Tibial nerve (tissue), 4 donors: Measurements from ENCODE around the gene DPP7. TPM values are rescaled to one million over a fixed set of nuclear protein-coding genes. Genes with fewer than 3 reads are reported as not detected.

Source experiments
- DNase-seq, 2 donors: peaks; one replicate each; pipeline ENCODE4 v3.0.0-alpha.2; 2019; ENCODE audit warnings: low spot score in 2 of 2
- H3K27ac ChIP-seq, 4 donors: fragments of 200-600 bp; sonication (generic) in 3 of 4; one replicate each; pipeline ENCODE4 v1.5.1; 2017 to 2019; ENCODE audit warnings: mild to moderate bottlenecking in 1 of 4
- H3K27me3 ChIP-seq, 2 donors: fragments of 200-600 bp; sonication (generic) in 1 of 2; one replicate each; pipeline versions ENCODE4 v1.5.1 to v1.6.0; 2017 to 2019
- H3K36me3 ChIP-seq, 3 donors: fragments of 200-600 bp; sonication (generic); one replicate each; pipeline ENCODE4 v1.5.1; 2018 to 2019
- H3K4me1 ChIP-seq, 4 donors: fragments of 200-600 bp; sonication (generic) in 3 of 4; one replicate each; pipeline ENCODE4 v1.5.1; 2017 to 2019
- H3K4me3 ChIP-seq, 4 donors: fragments of 200-600 bp; sonication (generic) in 3 of 4; one replicate each; pipeline ENCODE4 v1.5.1; 2017 to 2019; ENCODE audit warnings: mild to moderate bottlenecking in 1 of 4, moderate library complexity in 1 of 4
- H3K9me3 ChIP-seq, 4 donors: fragments of 200-600 bp; sonication (generic) in 3 of 4; one replicate each; pipeline ENCODE4 v1.5.1; 2017 to 2019
- EP300 ChIP-seq, 2 donors: sonication (generic); formaldehyde crosslinking; IDR thresholded peaks; one replicate each; pipeline ENCODE4 v1.6.1; 2017; ENCODE audit warnings: antibody characterized with exemption in 2 of 2, mild to moderate bottlenecking in 1 of 2
- POLR2A ChIP-seq, 2 donors: fragments of 450-650 bp; IDR thresholded peaks; one replicate each; pipeline ENCODE4 v1.6.1; 2017; ENCODE audit warnings: antibody characterized with exemption in 2 of 2, mild to moderate bottlenecking in 2 of 2, moderate library complexity in 2 of 2
- WGBS, 2 donors: methylation state at CpG; one replicate each; pipeline ENCODE4 v1.1.5; 2018; 5-methylcytosine and 5-hydroxymethylcytosine counted together
- total RNA-seq, 4 donors: library from RNA; depleted of rRNA; stranded (reverse); fragments of >200 nt; gene quantifications; one replicate each; pipeline ENCODE4 v1.1.0, GENCODE V29; 2016
- TF ChIP-seq, protein P1 (sequence below), 5 experiments: fragments of 200-600 bp in 3 of 5; fragments of 450-650 bp in 2 of 5; sonication (generic) in 3 of 5; IDR thresholded peaks; one replicate each; pipeline ENCODE4 v1.5.1; 2016 to 2019; ENCODE audit warnings: antibody characterized with exemption in 5 of 5, mild to moderate bottlenecking in 3 of 5, moderate library complexity in 2 of 5

Gene DPP7
- total RNA-seq, 4 donors from 2014 or later, result 74.7 to 272 (median 145) TPM

DNA sequence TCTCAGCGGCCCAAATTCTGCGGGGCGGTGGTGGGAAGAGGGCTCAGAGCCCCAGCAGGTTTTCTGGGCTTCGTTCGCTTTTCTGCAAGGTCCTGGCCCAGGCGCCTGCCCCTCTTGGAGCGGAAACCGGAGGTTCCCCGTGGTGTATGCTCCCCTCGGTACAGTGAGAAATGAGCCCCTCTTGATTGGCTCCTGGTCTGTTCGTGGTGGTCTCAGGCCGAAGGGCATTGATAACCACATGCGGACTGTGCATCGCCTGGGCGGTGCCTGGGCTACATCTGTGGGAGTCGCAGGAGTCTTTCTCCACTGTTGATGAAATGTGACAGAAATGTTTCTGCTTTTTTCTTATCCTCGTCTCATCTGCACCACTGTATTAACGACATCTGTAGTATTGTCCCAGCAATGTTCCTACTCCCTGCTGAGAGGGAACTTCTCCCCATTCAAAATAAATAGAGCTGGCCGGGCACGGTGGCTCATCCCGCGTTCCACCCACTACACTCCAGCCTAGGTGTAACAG lies 27.1 kb downstream of the DPP7 start:
- peaks cover 0 to 42% (median 18%) of the 10 kb centered on the region in 4 donors for H3K4me1 ChIP-seq
- 9 to 14% methylated on average over 14 to 22 of the region's 22 CpGs for WGBS, 2 donors
- DNase-seq, result no peak
- H3K4me3 ChIP-seq, result peak overlapping the region; percentile 81 to 96 (median 88)
- TF ChIP-seq EP300 (IDR thresholded peaks at IDR 0.05) (no peak), POLR2A (IDR thresholded peaks at IDR 0.05) (no peak)
- TF ChIP-seq, protein P1, sequence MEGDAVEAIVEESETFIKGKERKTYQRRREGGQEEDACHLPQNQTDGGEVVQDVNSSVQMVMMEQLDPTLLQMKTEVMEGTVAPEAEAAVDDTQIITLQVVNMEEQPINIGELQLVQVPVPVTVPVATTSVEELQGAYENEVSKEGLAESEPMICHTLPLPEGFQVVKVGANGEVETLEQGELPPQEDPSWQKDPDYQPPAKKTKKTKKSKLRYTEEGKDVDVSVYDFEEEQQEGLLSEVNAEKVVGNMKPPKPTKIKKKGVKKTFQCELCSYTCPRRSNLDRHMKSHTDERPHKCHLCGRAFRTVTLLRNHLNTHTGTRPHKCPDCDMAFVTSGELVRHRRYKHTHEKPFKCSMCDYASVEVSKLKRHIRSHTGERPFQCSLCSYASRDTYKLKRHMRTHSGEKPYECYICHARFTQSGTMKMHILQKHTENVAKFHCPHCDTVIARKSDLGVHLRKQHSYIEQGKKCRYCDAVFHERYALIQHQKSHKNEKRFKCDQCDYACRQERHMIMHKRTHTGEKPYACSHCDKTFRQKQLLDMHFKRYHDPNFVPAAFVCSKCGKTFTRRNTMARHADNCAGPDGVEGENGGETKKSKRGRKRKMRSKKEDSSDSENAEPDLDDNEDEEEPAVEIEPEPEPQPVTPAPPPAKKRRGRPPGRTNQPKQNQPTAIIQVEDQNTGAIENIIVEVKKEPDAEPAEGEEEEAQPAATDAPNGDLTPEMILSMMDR (IDR thresholded peaks at IDR 0.05), result no peak
- H3K27me3 ChIP-seq, result no peaks in the 10 kb centered on the region
- peak overlapping the region; percentile 81 to 97 (median 94) for H3K27ac ChIP-seq
- no peaks in the 10 kb centered on the region for H3K9me3 ChIP-seq
- peaks cover 0 to 54% (median 3%) of the 10 kb centered on the region in 3 donors for H3K36me3 ChIP-seq

DNA sequence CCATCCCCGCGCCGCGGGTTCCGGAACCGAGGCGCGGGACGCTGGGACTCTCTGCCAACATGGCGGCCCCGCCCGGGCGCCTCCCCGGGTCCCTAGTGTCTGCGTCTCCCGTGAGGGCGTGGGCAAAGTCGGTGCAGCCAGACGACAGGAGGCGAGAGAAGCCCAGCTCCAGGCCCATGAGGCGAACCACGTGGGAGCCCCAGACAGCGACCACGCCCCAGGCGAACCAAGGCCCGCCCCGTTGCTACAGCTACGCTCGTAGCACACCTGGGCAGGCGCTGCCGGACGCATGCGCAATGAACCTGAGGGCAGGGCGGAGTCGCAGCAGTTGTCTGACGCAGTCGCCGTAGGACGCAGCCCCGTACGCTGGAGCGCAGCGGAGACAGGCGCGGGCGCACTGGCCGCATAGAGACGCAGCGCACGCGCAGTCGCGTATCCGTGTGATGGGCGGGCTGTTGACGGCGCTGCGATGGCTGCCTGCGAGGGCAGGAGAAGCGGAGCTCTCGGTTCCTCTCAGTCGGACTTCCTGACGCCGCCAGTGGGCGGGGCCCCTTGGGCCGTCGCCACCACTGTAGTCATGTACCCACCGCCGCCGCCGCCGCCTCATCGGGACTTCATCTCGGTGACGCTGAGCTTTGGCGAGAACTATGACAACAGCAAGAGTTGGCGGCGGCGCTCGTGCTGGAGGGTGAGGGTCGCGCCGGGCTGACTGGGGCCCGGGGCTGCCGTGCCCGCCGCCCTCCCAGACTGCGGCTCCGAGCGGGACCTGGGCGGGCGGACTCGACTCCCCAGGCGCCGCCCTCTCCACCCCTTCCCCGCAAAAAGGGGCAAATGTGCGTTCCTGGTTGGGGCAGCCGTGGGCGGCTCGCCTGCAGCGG lies 27.8 kb downstream of the DPP7 start, which contains the start of gene MAN1B1:
MAN1B1 (plus strand) TSS at position 455 of the 878 bp plus-strand sequence; CDS start at position 470, 15 bp downstream.
- Histone ChIP-seq H3K4me3 (peak within 1 kb of the TSS; percentile 81 to 96 (median 88)), H3K27ac (peak within 1 kb of the TSS; percentile 81 to 97 (median 94)), H3K27me3 (no peaks in the 10 kb centered on the region), H3K9me3 (no peaks in the 10 kb centered on the region), H3K4me1 (peaks cover 0 to 42% (median 18%) of the 10 kb centered on the region in 4 donors), H3K36me3 (peaks cover 0 to 54% (median 3%) of the 10 kb centered on the region in 3 donors)
- DNase-seq, result peak; percentile 94
- peak in 1 of 2 donors; percentile 77 for TF ChIP-seq POLR2A (IDR thresholded peaks at IDR 0.05)
- peak; percentile 94 to 98 for TF ChIP-seq EP300 (IDR thresholded peaks at IDR 0.05)
- TF ChIP-seq, protein P1 (IDR thresholded peaks at IDR 0.05), result peak in 2 of 5 experiments; percentile 16 to 49
- WGBS, 2 donors, result 0% methylated on average over 24 to 47 of the region's 101 CpGs

DNA sequence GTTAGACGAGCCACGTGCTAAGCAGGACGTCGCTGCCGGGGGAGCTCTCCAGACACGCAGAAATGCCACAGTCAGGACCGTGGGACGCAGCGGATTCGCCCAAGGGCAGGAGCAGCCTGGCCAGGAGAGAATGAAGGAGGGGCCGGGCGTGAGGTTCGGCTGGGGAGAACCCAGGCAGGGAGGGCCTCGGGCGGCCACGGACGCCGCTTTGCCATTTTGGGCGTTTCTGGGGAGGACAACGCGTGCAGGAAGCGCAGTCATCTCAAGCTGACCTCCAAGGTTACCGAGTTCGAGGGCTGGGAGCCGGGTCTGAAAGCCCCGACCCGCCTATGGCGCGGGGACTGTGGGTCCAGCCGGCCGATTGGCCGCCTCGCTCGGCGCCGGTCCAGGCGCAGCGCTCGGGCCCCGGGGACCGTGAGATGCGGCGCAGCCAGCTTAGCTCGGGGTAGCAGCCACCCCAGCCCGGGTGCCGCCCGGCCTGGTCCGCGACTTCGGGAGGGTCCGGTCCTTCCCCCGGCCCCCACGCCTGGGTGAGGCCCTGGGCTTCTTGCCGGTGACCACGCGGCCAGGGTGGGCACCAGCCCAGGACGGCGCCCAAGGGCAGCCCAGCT lies 28.5 kb downstream of the DPP7 start:
- Histone ChIP-seq H3K27ac (peak overlapping the region; percentile 81 to 97 (median 94)), H3K27me3 (no peaks in the 10 kb centered on the region), H3K4me3 (peak overlapping the region; percentile 81 to 96 (median 88)), H3K36me3 (peaks cover 0 to 54% (median 7%) of the 10 kb centered on the region in 3 donors), H3K9me3 (no peaks in the 10 kb centered on the region), H3K4me1 (peaks cover 0 to 42% (median 18%) of the 10 kb centered on the region in 4 donors)
- no peak for TF ChIP-seq POLR2A (IDR thresholded peaks at IDR 0.05)
- TF ChIP-seq EP300 (IDR thresholded peaks at IDR 0.05), result no peak
- TF ChIP-seq, protein P1 (IDR thresholded peaks at IDR 0.05), result no peak
- peak in 1 of 2 donors; percentile 29 for DNase-seq
- 1 to 2% methylated on average over 16 to 25 of the region's 58 CpGs for WGBS, 2 donors

DNA sequence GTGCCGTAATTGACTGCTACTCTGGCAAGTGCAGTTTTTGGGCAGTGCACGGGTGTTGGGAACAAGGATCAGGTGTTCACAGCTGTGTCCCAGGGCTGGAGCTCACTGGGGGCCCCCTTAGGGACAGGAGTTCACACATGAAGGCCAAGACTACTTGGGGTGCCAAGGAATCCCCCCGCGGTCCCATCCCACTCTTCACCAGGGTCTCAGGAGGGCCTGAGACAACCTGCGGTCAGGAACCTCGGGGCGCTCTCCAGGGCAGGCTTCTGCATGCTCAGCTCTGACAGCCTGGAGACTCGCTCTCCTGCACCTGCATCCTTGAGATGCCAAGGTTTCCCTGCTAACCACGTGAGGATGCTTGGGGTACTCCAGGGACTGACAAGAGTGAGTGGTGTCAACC lies 30.0 kb downstream of the DPP7 start:
- DNase-seq, result no peak
- H3K36me3 ChIP-seq, result peaks cover 0 to 54% (median 16%) of the 10 kb centered on the region in 3 donors
- H3K4me3 ChIP-seq, result no peak overlapping the region
- peaks cover 0 to 38% (median 18%) of the 10 kb centered on the region in 4 donors for H3K4me1 ChIP-seq
- peaks cover 0 to 1% of the 10 kb centered on the region in 2 donors for H3K27me3 ChIP-seq
- 77 to 82% methylated on average over 8 to 9 of the region's 9 CpGs for WGBS, 2 donors
- TF ChIP-seq, protein P1 (IDR thresholded peaks at IDR 0.05), result no peak
- TF ChIP-seq EP300 (IDR thresholded peaks at IDR 0.05) (no peak), POLR2A (IDR thresholded peaks at IDR 0.05) (no peak)
- H3K9me3 ChIP-seq, result no peaks in the 10 kb centered on the region
- peak overlapping the region in 2 of 4 donors; percentile 50 to 84 for H3K27ac ChIP-seq
